ENCODE measurements around the gene SLC5A1.
"Not testable (repeated sequence)": the region's sequence is repeated elsewhere in the genome, so short reads cannot be mapped to it uniquely, and the experiment has no call there.

- not testable (repeated sequence) for TF ChIP-seq MYC (IDR thresholded peaks at IDR 0.05; ENCODE audit: borderline replicate concordance, low read length); POLR2A (IDR thresholded peaks at IDR 0.05; ENCODE audit: low read length); PBX3 (IDR thresholded peaks at IDR 0.05); CBX2 (IDR thresholded peaks at IDR 0.05; ENCODE audit: borderline replicate concordance, low read depth); ESRRA (IDR thresholded peaks at IDR 0.05; ENCODE audit: borderline replicate concordance, low read length); SMC3 (IDR thresholded peaks at IDR 0.05)
- TF ChIP-seq, protein P1, sequence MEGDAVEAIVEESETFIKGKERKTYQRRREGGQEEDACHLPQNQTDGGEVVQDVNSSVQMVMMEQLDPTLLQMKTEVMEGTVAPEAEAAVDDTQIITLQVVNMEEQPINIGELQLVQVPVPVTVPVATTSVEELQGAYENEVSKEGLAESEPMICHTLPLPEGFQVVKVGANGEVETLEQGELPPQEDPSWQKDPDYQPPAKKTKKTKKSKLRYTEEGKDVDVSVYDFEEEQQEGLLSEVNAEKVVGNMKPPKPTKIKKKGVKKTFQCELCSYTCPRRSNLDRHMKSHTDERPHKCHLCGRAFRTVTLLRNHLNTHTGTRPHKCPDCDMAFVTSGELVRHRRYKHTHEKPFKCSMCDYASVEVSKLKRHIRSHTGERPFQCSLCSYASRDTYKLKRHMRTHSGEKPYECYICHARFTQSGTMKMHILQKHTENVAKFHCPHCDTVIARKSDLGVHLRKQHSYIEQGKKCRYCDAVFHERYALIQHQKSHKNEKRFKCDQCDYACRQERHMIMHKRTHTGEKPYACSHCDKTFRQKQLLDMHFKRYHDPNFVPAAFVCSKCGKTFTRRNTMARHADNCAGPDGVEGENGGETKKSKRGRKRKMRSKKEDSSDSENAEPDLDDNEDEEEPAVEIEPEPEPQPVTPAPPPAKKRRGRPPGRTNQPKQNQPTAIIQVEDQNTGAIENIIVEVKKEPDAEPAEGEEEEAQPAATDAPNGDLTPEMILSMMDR (IDR thresholded peaks at IDR 0.05): not testable (repeated sequence)
- TF ChIP-seq, protein P2, sequence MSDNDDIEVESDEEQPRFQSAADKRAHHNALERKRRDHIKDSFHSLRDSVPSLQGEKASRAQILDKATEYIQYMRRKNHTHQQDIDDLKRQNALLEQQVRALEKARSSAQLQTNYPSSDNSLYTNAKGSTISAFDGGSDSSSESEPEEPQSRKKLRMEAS (IDR thresholded peaks at IDR 0.05): not testable (repeated sequence)
These were observed 91.7 kb downstream of the SLC5A1 start for GRCh38 chr22:32134796-32135195.

All from A549 (cell line).